Nephron (organoid): ENCODE results near the gene RPP21.
A peak's percentile ranks its signal among the peaks of the same experiment; 100 is the strongest.

ENCODE experiments used
- H3K27ac Mint-ChIP-seq, 3 experiments: 2 replicates each; pipeline ENCODE4 v1.8.0; 2020; ENCODE audit warnings: mixed read lengths in 3 of 3, mild to moderate bottlenecking in 2 of 3, moderate library complexity in 1 of 3
- H3K27me3 Mint-ChIP-seq: 2 replicates; pipeline ENCODE4 v1.8.0; 2021; ENCODE audit warnings: low read depth, mild to moderate bottlenecking, moderate library complexity, mixed read lengths
- H3K36me3 Mint-ChIP-seq: 2 replicates; pipeline ENCODE4 v1.8.0; 2020; ENCODE audit warnings: low read depth, mixed read lengths
- H3K4me1 Mint-ChIP-seq: 2 replicates; pipeline ENCODE4 v1.8.0; 2020; ENCODE audit warnings: mixed read lengths
- H3K4me3 Mint-ChIP-seq, 3 experiments: 2 replicates each; pipeline ENCODE4 v1.8.0; 2020; ENCODE audit warnings: mild to moderate bottlenecking in 3 of 3, mixed read lengths in 3 of 3, moderate library complexity in 2 of 3
- H3K9me3 Mint-ChIP-seq: 2 replicates; pipeline ENCODE4 v1.8.0; 2020; ENCODE audit warnings: mixed read lengths
- CTCF ChIP-seq, 3 experiments: fragments of 200-600 bp; sonication (generic); IDR thresholded peaks; one replicate each; pipeline ENCODE4 v1.5.0; 2021; ENCODE audit warnings: antibody characterized with exemption in 3 of 3; ENCODE audit not compliant: unreplicated experiment in 3 of 3

The RPP21 gene

GRCh38 chr6:30312676-30313321, 32.2 kb upstream of the RPP21 start:
- Mint-ChIP-seq H3K4me3 (no peak overlapping the region), H3K36me3 (peaks cover 60% of the 10 kb centered on the region), H3K27ac (no peak overlapping the region), H3K4me1 (no peaks in the 10 kb centered on the region), H3K9me3 (peaks cover 3% of the 10 kb centered on the region), H3K27me3 (no peaks in the 10 kb centered on the region)
- TF ChIP-seq CTCF (IDR thresholded peaks at IDR 0.05; ENCODE audit: unreplicated experiment in 3 of 3) = no peak

- no peaks in the 10 kb centered on the region for H3K9me3 Mint-ChIP-seq
- H3K4me1 Mint-ChIP-seq = no peaks in the 10 kb centered on the region
- TF ChIP-seq CTCF (IDR thresholded peaks at IDR 0.05; ENCODE audit: unreplicated experiment in 3 of 3) = no peak
- no peaks in the 10 kb centered on the region for H3K27me3 Mint-ChIP-seq
- H3K4me3 Mint-ChIP-seq = no peak overlapping the region
- peaks cover 55% of the 10 kb centered on the region for H3K36me3 Mint-ChIP-seq
- no peak overlapping the region for H3K27ac Mint-ChIP-seq
Observed at GRCh38 chr6:30315156-30315555, 29.8 kb upstream of the RPP21 start.

GRCh38 chr6:30317913-30318589, 26.9 kb upstream of the RPP21 start:
- Mint-ChIP-seq H3K27me3 (no peaks in the 10 kb centered on the region), H3K36me3 (peaks cover 47% of the 10 kb centered on the region), H3K9me3 (no peaks in the 10 kb centered on the region), H3K4me3 (no peak overlapping the region), H3K27ac (no peak overlapping the region), H3K4me1 (peaks cover 13% of the 10 kb centered on the region)
- TF ChIP-seq CTCF (IDR thresholded peaks at IDR 0.05; ENCODE audit: unreplicated experiment in 3 of 3) = no peak

- H3K4me1 Mint-ChIP-seq = peaks cover 16% of the 10 kb centered on the region
- H3K36me3 Mint-ChIP-seq = peaks cover 34% of the 10 kb centered on the region
- no peaks in the 10 kb centered on the region for H3K9me3 Mint-ChIP-seq
- no peak overlapping the region for H3K27ac Mint-ChIP-seq
- H3K27me3 Mint-ChIP-seq = no peaks in the 10 kb centered on the region
- H3K4me3 Mint-ChIP-seq = no peak overlapping the region
- TF ChIP-seq CTCF (IDR thresholded peaks at IDR 0.05; ENCODE audit: unreplicated experiment in 3 of 3) = no peak
Observed at GRCh38 chr6:30319146-30319835, 25.7 kb upstream of the RPP21 start.

GRCh38 chr6:30321692-30322388, 23.1 kb upstream of the RPP21 start:
- H3K9me3 Mint-ChIP-seq = no peaks in the 10 kb centered on the region
- no peak overlapping the region for H3K27ac Mint-ChIP-seq
- H3K36me3 Mint-ChIP-seq = peaks cover 32% of the 10 kb centered on the region
- H3K4me3 Mint-ChIP-seq = peak overlapping the region in 1 of 3 experiments; percentile 54
- peaks cover 35% of the 10 kb centered on the region for H3K4me1 Mint-ChIP-seq
- H3K27me3 Mint-ChIP-seq = no peaks in the 10 kb centered on the region
- TF ChIP-seq CTCF (IDR thresholded peaks at IDR 0.05; ENCODE audit: unreplicated experiment in 3 of 3) = no peak
